NCI-H1092 treated with DMSO at 0.1 percent for 48 hours (cell line): ENCODE data around the gene SETDB2.

ENCODE experiments used
- DNase-seq: peaks from one replicate; lab custom pipeline; 2025; lab: John Stamatoyannopoulos, UW

SETDB2 gene

GRCh38 chr13:49533591-49534269, 89.7 kb downstream of the SETDB2 start:
- no peak for DNase-seq

DNA sequence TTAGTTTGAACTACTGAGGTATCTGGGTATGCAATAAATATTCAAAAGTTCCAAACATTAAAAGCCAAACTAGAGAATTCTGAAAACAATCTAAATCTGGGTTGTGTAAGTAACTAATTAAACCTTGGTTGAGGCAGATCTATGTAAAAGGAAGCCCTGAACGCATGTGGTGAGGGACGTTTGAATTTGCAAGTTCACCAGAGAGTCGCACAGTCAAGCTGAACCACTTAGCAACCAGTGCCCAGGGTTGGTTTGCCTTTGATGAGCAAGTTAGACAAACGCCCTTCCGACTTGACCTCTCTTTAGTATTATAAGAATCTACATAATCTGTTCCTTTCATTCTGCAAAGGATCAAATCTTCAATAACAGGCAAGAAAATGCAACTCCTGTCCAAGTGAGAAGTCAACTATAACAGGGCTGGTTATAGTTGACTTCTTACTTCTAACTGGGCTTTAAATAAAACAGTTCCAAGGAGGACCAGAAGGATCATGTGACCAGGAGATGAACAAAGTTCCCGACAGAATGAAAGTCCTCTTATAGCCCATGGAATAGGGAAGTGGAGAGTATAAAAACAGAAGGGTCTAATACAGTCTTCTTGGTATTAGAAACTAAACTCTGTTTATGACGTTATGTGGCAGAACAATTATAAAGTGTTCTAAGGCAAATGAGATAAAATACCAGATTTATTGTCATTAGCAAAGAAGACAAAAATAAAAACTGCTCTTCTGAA, 92.2 kb downstream of the SETDB2 start:
- no peak for DNase-seq

GRCh38 chr13:49538404-49538803, 94.3 kb downstream of the SETDB2 start:
- DNase-seq: no peak

GRCh38 chr13:49539313-49539712, 95.2 kb downstream of the SETDB2 start:
- no peak for DNase-seq

GRCh38 chr13:49539746-49540145, 95.7 kb downstream of the SETDB2 start:
- no peak for DNase-seq

GRCh38 chr13:49540552-49540951, 96.5 kb downstream of the SETDB2 start:
- DNase-seq: no peak

DNA sequence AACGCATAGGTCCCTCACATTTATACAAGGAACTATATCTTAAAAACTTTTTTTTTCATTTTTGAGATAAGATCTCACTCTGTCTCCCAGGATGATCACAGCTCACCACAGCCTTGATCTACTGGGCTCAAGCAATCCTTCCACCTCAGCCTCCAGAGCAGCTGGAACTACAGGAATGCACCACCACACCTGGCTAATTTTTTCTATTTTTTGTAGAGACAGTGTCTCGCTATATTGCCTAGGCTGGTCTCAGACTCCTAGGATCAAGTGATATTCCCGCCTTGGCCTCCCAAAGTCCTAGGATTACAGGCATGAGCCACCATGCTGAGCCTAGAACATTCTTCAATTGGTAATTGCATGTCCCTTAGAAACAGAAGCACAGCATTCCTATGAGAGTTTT, 99.6 kb downstream of the SETDB2 start:
- DNase-seq: no peak
